Ishikawa (cell line): ENCODE measurements around the gene MAVS.

ENCODE experiments used
- CEBPB ChIP-seq: IDR thresholded peaks from 2 replicates; pipeline ENCODE4 v1.6.1; 2012
- CREB1 ChIP-seq: IDR thresholded peaks from 2 replicates; pipeline ENCODE4 v1.6.1; 2012; ENCODE audit warnings: low read depth
- EGR1 ChIP-seq: IDR thresholded peaks from 2 replicates; pipeline ENCODE4 v1.6.1; 2012
- EP300 ChIP-seq: IDR thresholded peaks from 2 replicates; pipeline ENCODE4 v1.6.1; 2012; ENCODE audit warnings: borderline replicate concordance
- FOXM1 ChIP-seq: IDR thresholded peaks from 2 replicates; pipeline ENCODE4 v1.6.1; 2012; ENCODE audit warnings: low read depth, borderline replicate concordance
- NFIC ChIP-seq: IDR thresholded peaks from 2 replicates; pipeline ENCODE4 v1.6.1; 2012
- RAD21 ChIP-seq: IDR thresholded peaks from 2 replicates; pipeline ENCODE4 v1.6.1; 2012; ENCODE audit warnings: low read depth
- REST ChIP-seq: IDR thresholded peaks from 2 replicates; pipeline ENCODE4 v1.6.1; 2012; ENCODE audit warnings: low read depth, mild to moderate bottlenecking
- TAF1 ChIP-seq: IDR thresholded peaks from 2 replicates; pipeline ENCODE4 v1.6.1; 2012; ENCODE audit warnings: low read depth, mild to moderate bottlenecking
- TCF12 ChIP-seq: IDR thresholded peaks from 2 replicates; pipeline ENCODE4 v1.6.1; 2012; ENCODE audit warnings: low read depth
- TEAD4 ChIP-seq: IDR thresholded peaks from 2 replicates; pipeline ENCODE4 v1.6.1; 2012
- USF1 ChIP-seq: IDR thresholded peaks from 2 replicates; pipeline ENCODE4 v1.6.1; 2012
- YY1 ChIP-seq: IDR thresholded peaks from 2 replicates; pipeline ENCODE4 v1.6.1; 2012; ENCODE audit warnings: low read depth
- ZBTB7A ChIP-seq: IDR thresholded peaks from 2 replicates; pipeline ENCODE4 v1.6.1; 2012; ENCODE audit warnings: low read depth
- TF ChIP-seq, protein P1 (sequence below): IDR thresholded peaks from 2 replicates; pipeline ENCODE4 v1.6.1; 2012

MAVS gene

DNA sequence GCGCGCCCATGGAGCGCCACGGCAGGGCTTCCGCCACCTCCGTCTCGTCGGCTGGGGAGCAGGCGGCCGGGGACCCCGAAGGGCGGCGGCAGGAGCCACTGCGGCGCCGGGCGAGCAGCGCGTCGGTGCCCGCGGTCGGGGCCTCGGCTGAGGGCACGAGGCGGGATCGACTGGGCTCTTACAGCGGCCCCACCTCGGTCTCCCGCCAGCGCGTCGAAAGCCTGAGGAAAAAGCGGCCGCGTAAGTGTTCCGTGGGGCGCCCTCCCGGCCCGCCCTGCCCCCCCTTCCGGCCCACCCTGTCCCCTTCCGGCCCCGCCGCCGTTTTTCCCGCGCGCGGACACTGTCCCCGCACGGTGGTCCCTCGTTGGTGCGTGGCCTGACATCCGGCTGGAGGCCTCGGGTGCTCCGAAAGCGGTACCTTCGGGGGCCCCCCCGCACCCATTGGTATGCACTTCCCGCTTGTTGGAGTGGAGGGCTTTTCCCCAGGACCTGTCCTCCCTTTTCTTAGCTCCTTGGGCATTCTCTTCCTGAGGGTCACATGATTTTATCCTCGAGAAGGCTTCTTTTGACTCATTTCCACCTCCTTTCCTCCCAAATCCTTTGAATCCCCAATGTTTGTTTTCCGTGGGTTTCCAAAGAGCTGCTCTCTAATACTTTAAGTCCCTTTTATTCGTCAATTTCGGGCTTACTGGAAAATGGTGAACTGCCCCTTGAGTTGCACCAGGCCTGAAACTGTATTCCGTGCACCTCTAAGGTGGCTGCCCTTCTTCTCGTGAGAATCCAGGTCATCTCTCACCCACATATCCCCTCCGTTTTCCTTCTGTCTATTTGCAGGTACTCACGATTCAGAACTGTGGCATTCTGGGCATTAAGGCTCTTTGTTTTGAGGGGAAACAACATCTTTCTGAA, 43.1 kb downstream of the MAVS start:
- TF ChIP-seq, protein P1, sequence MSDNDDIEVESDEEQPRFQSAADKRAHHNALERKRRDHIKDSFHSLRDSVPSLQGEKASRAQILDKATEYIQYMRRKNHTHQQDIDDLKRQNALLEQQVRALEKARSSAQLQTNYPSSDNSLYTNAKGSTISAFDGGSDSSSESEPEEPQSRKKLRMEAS: 0 out of 2 replicates have a peak, but pooled peaks have one; percentile 8
- TF ChIP-seq FOXM1 (no peak), USF1 (peak; percentile 42)

GRCh38 chr20:3890398-3890751, 43.7 kb downstream of the MAVS start:
- no peak for TF ChIP-seq EGR1
- TF ChIP-seq, protein P1: 0 out of 2 replicates have a peak, but pooled peaks have one; percentile 18
- TF ChIP-seq YY1: peak; percentile 74

DNA sequence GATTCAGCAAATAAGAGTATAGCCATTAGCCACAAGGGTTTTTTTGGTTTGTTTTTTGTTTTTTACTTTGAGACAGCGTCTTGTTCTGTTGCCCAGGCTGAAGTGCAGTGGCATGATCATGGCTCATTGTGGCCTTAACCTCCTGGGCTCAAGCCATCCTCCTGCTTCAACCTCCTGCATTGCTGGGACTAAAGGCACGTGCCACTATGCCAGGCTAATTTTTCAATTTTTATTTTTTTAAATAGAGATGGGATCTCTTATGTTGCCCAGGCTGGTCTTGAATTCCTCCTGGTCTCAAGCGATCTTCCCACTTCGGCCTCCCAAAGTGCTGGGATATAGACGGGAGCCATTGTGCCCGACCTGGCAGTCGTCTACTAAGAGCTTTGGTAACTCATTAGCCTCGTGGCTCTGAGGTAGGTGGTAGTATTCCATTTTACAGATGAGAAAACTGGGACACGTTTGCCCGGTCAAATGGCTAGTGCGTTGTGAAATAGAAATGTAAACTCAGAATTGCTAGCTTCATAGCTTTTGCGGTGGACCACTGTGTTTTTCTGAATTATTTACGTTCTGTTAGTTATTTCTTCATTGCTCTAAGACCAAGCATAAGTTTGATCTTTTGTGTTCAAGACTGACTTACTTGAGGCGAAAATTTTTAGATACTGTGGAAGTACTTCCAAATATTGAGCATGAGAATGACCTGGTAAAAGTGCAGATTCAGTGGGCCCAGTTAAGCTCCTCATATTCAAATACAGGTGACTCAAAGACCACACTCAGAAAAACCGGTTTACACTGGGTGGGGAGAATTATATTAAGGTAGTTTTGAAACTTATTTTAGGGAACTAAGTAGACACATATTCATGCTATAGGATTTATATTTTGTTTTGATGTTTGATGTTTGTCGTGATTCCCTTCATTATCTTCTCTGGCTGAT, 44.6 kb downstream of the MAVS start:
- TF ChIP-seq, protein P1: no peak
- TF ChIP-seq FOXM1 (no peak), EP300 (no peak), YY1 (no peak), REST (no peak), CREB1 (no peak), EGR1 (no peak), USF1 (no peak), TAF1 (no peak), RAD21 (no peak), TCF12 (no peak), ZBTB7A (no peak), CEBPB (no peak), TEAD4 (no peak), NFIC (no peak)

GRCh38 chr20:3894796-3895195, 48.2 kb downstream of the MAVS start:
- TF ChIP-seq RAD21: no peak
- no peak for TF ChIP-seq TEAD4
- no peak for TF ChIP-seq NFIC
- no peak for TF ChIP-seq EGR1
- TF ChIP-seq, protein P1: no peak
- no peak for TF ChIP-seq CREB1
- TF ChIP-seq YY1: no peak
- TF ChIP-seq USF1: no peak
- TF ChIP-seq EP300: no peak
- no peak for TF ChIP-seq REST
- no peak for TF ChIP-seq ZBTB7A

DNA sequence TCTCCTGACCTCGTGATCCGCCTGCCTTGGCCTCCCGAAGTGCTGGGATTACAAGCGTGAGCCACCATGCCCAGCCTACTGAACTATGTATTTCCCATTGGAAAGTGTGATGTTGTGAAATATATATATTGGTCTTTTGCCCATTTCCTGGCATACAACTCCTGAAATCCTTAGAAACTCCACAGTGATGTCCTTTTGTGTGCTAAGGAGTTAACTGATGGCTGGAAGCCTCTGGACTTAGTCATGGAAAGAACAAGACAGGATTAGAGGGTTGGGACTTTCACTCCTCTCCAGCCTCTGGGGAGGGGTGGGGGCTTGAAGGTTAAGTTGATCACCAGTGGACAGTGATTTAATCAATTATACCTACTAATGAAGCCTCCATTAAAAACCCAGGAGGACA, 49.7 kb downstream of the MAVS start:
- no peak for TF ChIP-seq YY1
- TF ChIP-seq CEBPB: no peak
- no peak for TF ChIP-seq TAF1
- no peak for TF ChIP-seq FOXM1
- TF ChIP-seq CREB1: no peak
- TF ChIP-seq NFIC: no peak
- no peak for TF ChIP-seq EGR1
- TF ChIP-seq RAD21: no peak
- no peak for TF ChIP-seq TCF12
- no peak for TF ChIP-seq EP300
